IMR-90 (cell line): ENCODE data around the gene RASL11B. TPM values are rescaled to one million over a fixed set of nuclear protein-coding genes. Genes with fewer than 3 reads are reported as not detected.

Experiments used
- ATAC-seq: fragments of 200-7000 bp; cut with Tn5 transposase; 2 replicates; pipeline ENCODE4 v1.9.1; 2020; ENCODE audit warnings: low read depth, mild to moderate bottlenecking, moderate library complexity
- BruUV-seq: library from RNA; stranded (reverse); fragments of 400-500 nt; replicated peaks from 2 replicates; lab custom pipeline; 2021; lab: Mats Ljungman, UMichigan
- CTCF ChIA-PET: fragments of 300-600 bp; formaldehyde crosslinking; extraction: SDS; loops from one replicate; lab custom pipeline; 2021; ENCODE audit warnings: antibody characterized with exemption; lab: Yijun Ruan, JAX
- POLR2A ChIA-PET: fragments of 300-600 bp; sonication (Branson Sonifier 250); formaldehyde crosslinking; loops from one replicate; lab custom pipeline; 2022; ENCODE audit warnings: antibody characterized with exemption; ENCODE audit not compliant: unreplicated experiment; lab: Charles Lee
- DNase-seq: peaks from one replicate; pipeline ENCODE4 v3.0.0; 2013
- H2AFZ ChIP-seq: replicated peaks from 2 replicates; pipeline ENCODE3; 2013; ENCODE audit warnings: low read length, mild to moderate bottlenecking; ENCODE audit not compliant: poor library complexity
- H2AK5ac ChIP-seq: 2 replicates; pipeline ENCODE4 v1.6.1; 2013; ENCODE audit warnings: low read depth, low read length, inconsistent platforms
- H2AK9ac ChIP-seq: replicated peaks from 2 replicates; pipeline ENCODE3; 2013; ENCODE audit warnings: mild to moderate bottlenecking, low read depth, low read length, moderate library complexity; ENCODE audit not compliant: poor library complexity
- H2BK120ac ChIP-seq: 2 replicates; pipeline ENCODE4 v1.6.1; 2013; ENCODE audit warnings: low read depth, low read length, inconsistent platforms
- H2BK15ac ChIP-seq: 3 replicates; pipeline ENCODE4 v1.6.1; 2013; ENCODE audit warnings: low read depth, low read length, inconsistent platforms
- H2BK20ac ChIP-seq: 2 replicates; pipeline ENCODE4 v1.6.1; 2013; ENCODE audit warnings: low read depth, mild to moderate bottlenecking, inconsistent platforms, low read length, moderate library complexity
- H2BK5ac ChIP-seq: 2 replicates; pipeline ENCODE4 v1.6.1; 2013; ENCODE audit warnings: mild to moderate bottlenecking, low read depth, low read length, inconsistent platforms; ENCODE audit not compliant: poor library complexity, severe bottlenecking
- H3K14ac ChIP-seq: replicated peaks from 2 replicates; pipeline ENCODE4 v1.6.1; 2013; ENCODE audit warnings: low read depth, low read length, inconsistent platforms
- H3K18ac ChIP-seq: 2 replicates; pipeline ENCODE4 v1.6.1; 2013; ENCODE audit warnings: low read depth, low read length, control low read depth
- H3K23ac ChIP-seq: 2 replicates; pipeline ENCODE4 v1.6.1; 2013; ENCODE audit warnings: low read depth, low read length, inconsistent platforms
- H3K27ac ChIP-seq: 2 replicates; pipeline ENCODE4 v1.5.1; 2013; ENCODE audit warnings: mild to moderate bottlenecking, control low read depth, low read length; ENCODE audit not compliant: insufficient read depth
- H3K27me3 ChIP-seq: 2 replicates; pipeline ENCODE4 v1.6.1; 2013; ENCODE audit warnings: low read length; ENCODE audit not compliant: control insufficient read depth, insufficient read depth
- H3K36me3 ChIP-seq: 2 replicates; pipeline ENCODE4 v1.6.1; 2013; ENCODE audit warnings: low read length, mixed read lengths; ENCODE audit not compliant: control insufficient read depth, insufficient read depth
- H3K4ac ChIP-seq: 2 replicates; pipeline ENCODE4 v1.6.1; 2013; ENCODE audit warnings: low read depth, low read length, inconsistent platforms
- H3K4me1 ChIP-seq: 2 replicates; pipeline ENCODE4 v1.6.1; 2013; ENCODE audit warnings: low read length, mixed read lengths; ENCODE audit not compliant: control insufficient read depth, insufficient read depth
- H3K4me2 ChIP-seq: 2 replicates; pipeline ENCODE4 v1.6.1; 2013; ENCODE audit warnings: low read depth, mild to moderate bottlenecking, control low read depth, low read length, moderate library complexity
- H3K4me3 ChIP-seq: 2 replicates; pipeline ENCODE4 v1.5.1; 2013; ENCODE audit warnings: low read depth, mild to moderate bottlenecking, control low read depth, low read length, moderate library complexity; ENCODE audit not compliant: insufficient read depth
- H3K56ac ChIP-seq: 2 replicates; pipeline ENCODE4 v1.6.1; 2013; ENCODE audit warnings: low read length, inconsistent platforms; ENCODE audit not compliant: insufficient read depth; ENCODE audit errors: extremely low read depth
- H3K79me1 ChIP-seq, 2 experiments: 2 replicates each; pipeline ENCODE4 v1.6.1; 2013; ENCODE audit warnings: low read length in 2 of 2, inconsistent platforms in 1 of 2, low read depth in 1 of 2
- H3K9ac ChIP-seq: 2 replicates; pipeline ENCODE4 v1.6.1; 2013; ENCODE audit warnings: low read depth, low read length, control low read depth
- H3K9me1 ChIP-seq: 2 replicates; pipeline ENCODE4 v1.6.1; 2013; ENCODE audit warnings: low read length, inconsistent platforms; ENCODE audit not compliant: insufficient read depth
- H3K9me3 ChIP-seq: 2 replicates; pipeline ENCODE4 v1.6.1; 2013; ENCODE audit warnings: low read length; ENCODE audit not compliant: control insufficient read depth, insufficient read depth
- H4K20me1 ChIP-seq: 2 replicates; pipeline ENCODE4 v1.6.1; 2013; ENCODE audit warnings: low read length, inconsistent platforms; ENCODE audit not compliant: insufficient read depth
- H4K5ac ChIP-seq: 2 replicates; pipeline ENCODE4 v1.6.1; 2013; ENCODE audit warnings: mild to moderate bottlenecking, low read depth, low read length, control low read depth
- H4K8ac ChIP-seq, 2 experiments: 2 replicates each; pipeline ENCODE4 v1.6.1; 2013; ENCODE audit warnings: low read depth in 2 of 2, low read length in 2 of 2, control low read depth in 1 of 2, inconsistent platforms in 1 of 2
- H4K91ac ChIP-seq: 2 replicates; pipeline ENCODE4 v1.6.1; 2013; ENCODE audit warnings: low read depth, low read length, inconsistent platforms; ENCODE audit not compliant: insufficient read depth
- CTCF ChIP-seq: conservative IDR thresholded peaks from 2 replicates; pipeline ENCODE4 v1.5.1; 2012; ENCODE audit warnings: mild to moderate bottlenecking, low read depth, low read length, improper control_type of control experiment
- MAZ ChIP-seq: IDR thresholded peaks from 2 replicates; pipeline ENCODE4 v1.6.1; 2012; ENCODE audit warnings: low read depth, mild to moderate bottlenecking, low read length, improper control_type of control experiment, moderate library complexity, borderline replicate concordance
- RAD21 ChIP-seq: IDR thresholded peaks from 2 replicates; pipeline ENCODE4 v1.6.1; 2012; ENCODE audit warnings: low read length, improper control_type of control experiment
- SMC3 ChIP-seq: fragments of 150-350 bp; IDR thresholded peaks from 2 replicates; pipeline ENCODE4 v1.6.1; 2016; ENCODE audit warnings: low read depth, mild to moderate bottlenecking, antibody characterized with exemption, low read length, moderate library complexity
- USF2 ChIP-seq: fragments of 150-350 bp; IDR thresholded peaks from 2 replicates; pipeline ENCODE4 v1.6.1; 2017; ENCODE audit warnings: mild to moderate bottlenecking, antibody characterized with exemption, low read length, low read depth
- WGBS, 2 experiments: methylation state at CpG; one replicate each; pipeline versions ENCODE4 v1.1.5 to v1.1.7; 2013; ENCODE audit warnings: missing lambda C conversion rate in 2 of 2; ENCODE audit not compliant: insufficient read length in 1 of 2; ENCODE audit errors: extremely low coverage in 2 of 2; 5-methylcytosine and 5-hydroxymethylcytosine counted together
- dilution Hi-C: fragments of 300-500 bp; cut with HindIII; formaldehyde crosslinking; loops from one replicate; pipeline ENCODE4 v1.14.3; 2018; ENCODE audit warnings: low sequenced_read_pairs; ENCODE audit not compliant: unreplicated experiment
- in situ Hi-C: fragments of 300-500 bp; cut with MboI; formaldehyde crosslinking; loops from 3 replicates; pipeline ENCODE4 v1.14.3; 2019; ENCODE audit warnings: low sequenced_read_pairs, inconsistent platforms, mixed read lengths
- intact Hi-C: fragments of 100-400 bp; cut with micrococcal nuclease; formaldehyde crosslinking; loops from 2 replicates; pipeline ENCODE4 v1.10.0; 2022
- polyA plus RNA-seq, 3 experiments: library from polyadenylated mRNA; depleted of rRNA; stranded (reverse); fragments of >200 nt; gene quantifications; 2 replicates each; pipeline ENCODE4 v1.2.3, GENCODE V29; 2012; ENCODE audit warnings: low replicate concordance in 1 of 3
- total RNA-seq: library from RNA; depleted of rRNA; stranded (reverse); fragments of >200 nt; gene quantifications from 2 replicates; pipeline ENCODE4 v1.2.3, GENCODE V29; 2012

The RASL11B gene
- total and polyA plus RNA-seq, 2 of the 4 experiments (the other 2 are of a cell fraction), result 0.18 to 0.31 TPM

GRCh38 chr4:52911684-52912294 is 49.7 kb downstream of the RASL11B start:
- H4K91ac ChIP-seq, result no peak overlapping the region
- no peak overlapping the region for H2BK15ac ChIP-seq
- peak overlapping the region; percentile 57 for H2AK9ac ChIP-seq
- H3K9me3 ChIP-seq, result no peaks in the 10 kb centered on the region
- dilution Hi-C loops (no loop called here), in situ Hi-C loops (no loop called here), intact Hi-C loops (loop anchor here (5.0 kb wide), 2 partner anchors 46 to 189 kb away; no protein-coding TSS in a partner anchor)
- no peak overlapping the region for H3K4me3 ChIP-seq
- ATAC-seq (0 out of 2 replicates have a peak, but pooled peaks have one; percentile 22), DNase-seq (peak; percentile 56)
- 0% methylated on average over 1 of the region's 3 CpGs; no CpG with 5 or more reads in 1 of the 2 experiments for WGBS, 2 experiments
- no peak overlapping the region for H2BK5ac ChIP-seq
- H2AK5ac ChIP-seq, result no peak overlapping the region
- H4K8ac ChIP-seq, result no peak overlapping the region
- H3K9me1 ChIP-seq, result peaks cover 10% of the 10 kb centered on the region
- TF ChIP-seq CTCF, result peak; percentile 53
- TF ChIP-seq SMC3, result peak; percentile 11; the same call in 1 of the 2 replicates
- TF ChIP-seq RAD21, result peak; percentile 37
- no peak for TF ChIP-seq MAZ
- no peak for TF ChIP-seq USF2
- no peak overlapping the region for H3K9ac ChIP-seq
- no peak overlapping the region for H3K18ac ChIP-seq
- H3K27me3 ChIP-seq, result no peaks in the 10 kb centered on the region
- H4K5ac ChIP-seq, result no peak overlapping the region
- no peak overlapping the region for H3K4me2 ChIP-seq
- no peak overlapping the region for H2BK120ac ChIP-seq
- H4K20me1 ChIP-seq, result no peaks in the 10 kb centered on the region; the same call in 1 of the 2 replicates
- H3K56ac ChIP-seq, result no peak overlapping the region
- ChIA-PET POLR2A (no interaction called here), CTCF (interaction anchor here (0.7 to 1.7 kb wide), 17 partner anchors 8 to 1450 kb away, joined by 3 to 7 read pairs (median 3); no protein-coding TSS in a partner anchor)
- no peak overlapping the region for H3K14ac ChIP-seq
- H3K4me1 ChIP-seq, result peaks cover 23% of the 10 kb centered on the region
- peak overlapping the region; percentile 45 for H2AFZ ChIP-seq
- H3K4ac ChIP-seq, result 0 out of 2 replicates have a peak overlapping the region, but pooled peaks have one; percentile 37
- no peak overlapping the region for H3K23ac ChIP-seq
- no peaks in the 10 kb centered on the region; a peak in 1 of 4 replicates for H3K79me1 ChIP-seq
- no peak overlapping the region for H3K27ac ChIP-seq
- no peaks in the 10 kb centered on the region for H3K36me3 ChIP-seq
- BruUV-seq, result no TSS peak
- H2BK20ac ChIP-seq, result no peak overlapping the region
